Coronary artery (tissue), 2 donors: Measurements from ENCODE around the gene SMPD3.

Experiments used
- DNase-seq: peaks from one replicate; pipeline ENCODE4 v3.0.0-alpha.2; 2017; ENCODE audit warnings: low spot score
- H3K27ac ChIP-seq, 2 donors: fragments of 200-600 bp; sonication (generic); one replicate each; pipeline ENCODE4 v1.5.1; 2016 to 2019
- H3K4me3 ChIP-seq: fragments of 200-600 bp; sonication (generic); 2 replicates; pipeline ENCODE4 v1.5.1; 2016; ENCODE audit warnings: mild to moderate bottlenecking, moderate library complexity
- CTCF ChIP-seq: fragments of 200-600 bp; sonication (generic); IDR thresholded peaks from one replicate; pipeline ENCODE4 v1.5.1; 2019; ENCODE audit warnings: antibody characterized with exemption

The SMPD3 gene

GRCh38 chr16:68416057-68417046 lies 32.0 kb downstream of the SMPD3 start:
- no peak overlapping the region for H3K27ac ChIP-seq
- TF ChIP-seq CTCF: no peak
- no peak for DNase-seq
- H3K4me3 ChIP-seq: no peak overlapping the region

- TF ChIP-seq CTCF: no peak
- no peak overlapping the region for H3K4me3 ChIP-seq
- H3K27ac ChIP-seq: no peak overlapping the region
- no peak for DNase-seq
Observed at GRCh38 chr16:68414581-68414980, 33.7 kb downstream of the SMPD3 start.

- TF ChIP-seq CTCF: no peak
- no peak for DNase-seq
Observed at GRCh38 chr16:68412061-68412460, 36.2 kb downstream of the SMPD3 start.

GRCh38 chr16:68411086-68411485 lies 37.2 kb downstream of the SMPD3 start:
- Histone ChIP-seq H3K4me3 (no peak overlapping the region), H3K27ac (no peak overlapping the region)
- no peak for DNase-seq
- TF ChIP-seq CTCF: no peak

More at GRCh38 chr16:68412061-68412460, 36.2 kb downstream of the SMPD3 start:
- Histone ChIP-seq H3K27ac (no peak overlapping the region), H3K4me3 (no peak overlapping the region)

- TF ChIP-seq CTCF: no peak
- Histone ChIP-seq H3K4me3 (no peak overlapping the region), H3K27ac (no peak overlapping the region)
- no peak for DNase-seq
Observed at GRCh38 chr16:68408967-68409366, 39.3 kb downstream of the SMPD3 start.

- Histone ChIP-seq H3K27ac (no peak overlapping the region), H3K4me3 (no peak overlapping the region)
- TF ChIP-seq CTCF: no peak
- no peak for DNase-seq
Observed at GRCh38 chr16:68408428-68408827, 39.9 kb downstream of the SMPD3 start.
